Vagina (tissue), 2 donors: ENCODE measurements around the gene APPBP2. TPM values are rescaled to one million over a fixed set of nuclear protein-coding genes. Genes with fewer than 3 reads are reported as not detected.

Source experiments
- DNase-seq, 2 donors: peaks; one replicate each; pipeline ENCODE4 v3.0.0-alpha.2; 2017; ENCODE audit errors: extremely low spot score in 2 of 2
- H3K27ac ChIP-seq: fragments of 200-600 bp; sonication (generic); one replicate; pipeline ENCODE4 v1.5.1; 2019
- H3K27me3 ChIP-seq: fragments of 200-600 bp; sonication (generic); one replicate; pipeline ENCODE4 v1.5.1; 2019
- H3K36me3 ChIP-seq, 2 donors: fragments of 200-600 bp; sonication (generic); one replicate each; pipeline ENCODE4 v1.5.1; 2017 to 2019
- H3K4me1 ChIP-seq: fragments of 200-600 bp; sonication (generic); one replicate; pipeline ENCODE4 v1.5.1; 2019
- H3K4me3 ChIP-seq, 2 donors: fragments of 200-600 bp; sonication (generic); 1 replicate in 1 of 2; 2 replicates in 1 of 2; pipeline ENCODE4 v1.5.1; 2016 to 2019
- H3K9me3 ChIP-seq: fragments of 200-600 bp; sonication (generic); one replicate; pipeline ENCODE4 v1.5.1; 2019
- POLR2A ChIP-seq, 2 donors: fragments of 450-650 bp; IDR thresholded peaks; one replicate each; pipeline ENCODE4 v1.6.1; 2017; ENCODE audit warnings: antibody characterized with exemption in 2 of 2, mild to moderate bottlenecking in 2 of 2, moderate library complexity in 2 of 2
- POLR2AphosphoS5 ChIP-seq, 2 donors: sonication (generic); formaldehyde crosslinking; IDR thresholded peaks; one replicate each; pipeline ENCODE4 v1.9.0; 2017; ENCODE audit warnings: antibody characterized with exemption in 2 of 2, mild to moderate bottlenecking in 2 of 2, low read depth in 1 of 2; ENCODE audit not compliant: insufficient read depth in 1 of 2
- intact Hi-C: fragments of 100-400 bp; cut with DNase I; formaldehyde crosslinking; loops from one replicate; pipeline ENCODE4 v1.15.1; 2023
- total RNA-seq: library from RNA; depleted of rRNA; stranded (reverse); fragments of >200 nt; gene quantifications from one replicate; pipeline ENCODE4 v1.2.3, GENCODE V29; 2016
- TF ChIP-seq, protein P1 (sequence below), 3 experiments: fragments of 450-650 bp in 2 of 3; fragments of 200-600 bp in 1 of 3; sonication (generic) in 1 of 3; IDR thresholded peaks; one replicate each; pipeline ENCODE4 v1.5.1; 2017 to 2019; ENCODE audit warnings: antibody characterized with exemption in 3 of 3, mild to moderate bottlenecking in 2 of 3, moderate library complexity in 2 of 3

Gene APPBP2
- total RNA-seq, 1 donor from 2014 or later, result 23.6 TPM

DNA sequence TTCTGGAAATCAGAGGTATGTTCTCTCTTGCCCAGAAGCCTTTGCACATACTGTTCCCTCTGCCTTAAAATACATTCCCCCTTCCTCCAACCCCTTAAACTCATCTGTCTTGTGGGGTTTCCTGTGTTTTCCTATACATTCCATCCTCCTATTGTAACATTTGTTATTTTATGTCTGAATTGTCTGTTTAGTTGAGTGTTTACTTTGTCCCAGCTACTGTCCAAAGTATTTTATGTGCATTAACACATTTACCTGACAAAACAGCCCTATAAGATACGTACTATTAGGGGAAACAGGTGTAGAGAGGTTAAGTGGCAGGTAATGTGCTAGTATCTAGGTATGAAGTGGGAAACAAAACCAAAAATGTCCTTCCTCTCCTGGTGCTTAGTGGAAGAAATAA is 61.7 kb downstream of the APPBP2 start:
- intact Hi-C loops, result no loop called here
- Histone ChIP-seq H3K27ac (no peak overlapping the region), H3K27me3 (no peaks in the 10 kb centered on the region), H3K36me3 (peaks cover 0 to 47% of the 10 kb centered on the region in 2 donors), H3K9me3 (no peaks in the 10 kb centered on the region), H3K4me1 (no peaks in the 10 kb centered on the region), H3K4me3 (no peak overlapping the region)
- no peak for DNase-seq
- TF ChIP-seq POLR2A (IDR thresholded peaks at IDR 0.05) (no peak), POLR2AphosphoS5 (IDR thresholded peaks at IDR 0.05; ENCODE audit: insufficient read depth in 1 of 2, low read depth in 1 of 2) (no peak)
- TF ChIP-seq, protein P1, sequence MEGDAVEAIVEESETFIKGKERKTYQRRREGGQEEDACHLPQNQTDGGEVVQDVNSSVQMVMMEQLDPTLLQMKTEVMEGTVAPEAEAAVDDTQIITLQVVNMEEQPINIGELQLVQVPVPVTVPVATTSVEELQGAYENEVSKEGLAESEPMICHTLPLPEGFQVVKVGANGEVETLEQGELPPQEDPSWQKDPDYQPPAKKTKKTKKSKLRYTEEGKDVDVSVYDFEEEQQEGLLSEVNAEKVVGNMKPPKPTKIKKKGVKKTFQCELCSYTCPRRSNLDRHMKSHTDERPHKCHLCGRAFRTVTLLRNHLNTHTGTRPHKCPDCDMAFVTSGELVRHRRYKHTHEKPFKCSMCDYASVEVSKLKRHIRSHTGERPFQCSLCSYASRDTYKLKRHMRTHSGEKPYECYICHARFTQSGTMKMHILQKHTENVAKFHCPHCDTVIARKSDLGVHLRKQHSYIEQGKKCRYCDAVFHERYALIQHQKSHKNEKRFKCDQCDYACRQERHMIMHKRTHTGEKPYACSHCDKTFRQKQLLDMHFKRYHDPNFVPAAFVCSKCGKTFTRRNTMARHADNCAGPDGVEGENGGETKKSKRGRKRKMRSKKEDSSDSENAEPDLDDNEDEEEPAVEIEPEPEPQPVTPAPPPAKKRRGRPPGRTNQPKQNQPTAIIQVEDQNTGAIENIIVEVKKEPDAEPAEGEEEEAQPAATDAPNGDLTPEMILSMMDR (IDR thresholded peaks at IDR 0.05), result no peak

DNA sequence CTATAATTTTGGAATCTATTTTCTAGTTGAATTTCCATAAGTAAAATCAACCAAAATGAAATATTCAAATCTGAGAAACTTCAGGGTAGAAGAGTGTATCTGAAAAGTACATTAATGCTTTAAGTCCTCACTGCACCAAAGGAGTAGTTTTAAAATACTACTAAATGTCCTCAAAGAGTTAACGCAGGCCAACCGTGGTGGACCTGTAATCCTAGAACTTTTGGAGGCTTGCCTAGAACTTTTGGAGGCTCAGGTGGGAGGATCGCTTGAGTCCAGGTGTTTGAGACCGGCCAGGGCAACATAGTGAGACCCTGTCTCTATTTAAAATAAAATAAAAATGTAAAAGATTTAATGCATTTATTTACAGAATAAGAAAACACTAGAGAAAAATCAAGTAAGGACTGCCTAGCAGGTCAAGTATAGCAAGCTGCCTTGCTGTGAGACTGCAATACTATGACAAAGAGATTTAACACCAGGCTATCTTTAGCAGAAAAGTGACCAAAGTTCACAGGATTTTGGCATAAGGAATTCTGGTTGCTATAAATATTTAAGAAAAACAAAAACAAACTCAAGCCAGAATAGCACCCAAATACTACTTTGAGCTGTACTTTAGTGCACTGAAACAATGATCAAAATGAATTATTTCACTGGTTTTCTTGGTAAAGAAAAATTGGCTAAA is 62.7 kb downstream of the APPBP2 start:
- no peak for TF ChIP-seq POLR2AphosphoS5 (IDR thresholded peaks at IDR 0.05; ENCODE audit: insufficient read depth in 1 of 2, low read depth in 1 of 2)
- TF ChIP-seq, protein P1 (IDR thresholded peaks at IDR 0.05), result no peak
- no peak for TF ChIP-seq POLR2A (IDR thresholded peaks at IDR 0.05)
- Histone ChIP-seq H3K27me3 (no peaks in the 10 kb centered on the region), H3K36me3 (peaks cover 0 to 47% of the 10 kb centered on the region in 2 donors), H3K9me3 (no peaks in the 10 kb centered on the region), H3K4me3 (no peak overlapping the region), H3K4me1 (no peaks in the 10 kb centered on the region), H3K27ac (no peak overlapping the region)
- DNase-seq, result no peak
- intact Hi-C loops, result no loop called here

DNA sequence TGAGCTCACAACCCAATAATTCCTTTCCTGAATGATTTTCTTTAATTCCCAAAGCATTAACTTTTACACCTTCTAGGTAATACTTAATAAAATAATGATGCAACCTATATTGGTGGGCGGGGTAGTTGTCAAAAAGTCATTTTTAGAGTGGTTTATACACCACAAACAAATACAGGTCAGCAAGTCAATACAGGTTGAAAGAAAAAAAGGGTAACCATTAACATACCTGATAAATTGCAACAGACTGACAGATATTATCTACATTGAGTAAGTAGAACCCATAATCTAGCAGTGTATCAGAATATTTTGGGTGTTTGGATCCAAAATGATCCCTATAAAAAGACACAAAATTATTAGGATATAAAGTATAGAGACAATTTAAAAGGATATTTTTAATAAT is 64.5 kb downstream of the APPBP2 start:
- DNase-seq, result no peak
- H3K9me3 ChIP-seq, result no peaks in the 10 kb centered on the region
- intact Hi-C loops, result no loop called here
- no peak overlapping the region for H3K4me3 ChIP-seq
- H3K4me1 ChIP-seq, result no peaks in the 10 kb centered on the region
- no peak overlapping the region for H3K27ac ChIP-seq
- TF ChIP-seq, protein P1 (IDR thresholded peaks at IDR 0.05), result no peak
- TF ChIP-seq POLR2A (IDR thresholded peaks at IDR 0.05) (no peak), POLR2AphosphoS5 (IDR thresholded peaks at IDR 0.05; ENCODE audit: insufficient read depth in 1 of 2, low read depth in 1 of 2) (no peak)
- H3K36me3 ChIP-seq, result peaks cover 0 to 59% of the 10 kb centered on the region in 2 donors
- H3K27me3 ChIP-seq, result no peaks in the 10 kb centered on the region

DNA sequence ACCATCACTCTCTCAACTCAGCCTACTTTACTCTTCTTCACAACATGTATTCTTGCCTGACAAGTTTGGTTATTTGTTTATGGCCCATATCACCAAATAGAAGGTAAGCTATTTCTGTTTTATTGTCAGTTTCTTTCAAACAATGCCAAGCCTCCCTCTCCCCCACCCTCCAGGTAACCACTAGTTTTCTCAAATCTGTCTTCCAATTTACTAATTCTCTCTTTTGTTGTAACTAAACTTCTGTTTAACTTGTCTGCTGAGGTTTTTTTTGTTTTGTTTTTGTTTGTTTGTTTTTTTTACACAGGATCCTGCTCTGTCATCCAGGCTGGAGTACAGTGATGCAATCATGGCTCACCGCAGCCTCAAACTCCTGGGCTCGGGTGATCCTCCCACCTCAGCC is 68.9 kb downstream of the APPBP2 start:
- no peak overlapping the region for H3K4me3 ChIP-seq
- H3K27ac ChIP-seq, result no peak overlapping the region
- DNase-seq, result no peak
- intact Hi-C loops, result no loop called here
- no peaks in the 10 kb centered on the region for H3K27me3 ChIP-seq
- H3K36me3 ChIP-seq, result peaks cover 0 to 48% of the 10 kb centered on the region in 2 donors
- TF ChIP-seq POLR2AphosphoS5 (IDR thresholded peaks at IDR 0.05; ENCODE audit: insufficient read depth in 1 of 2, low read depth in 1 of 2) (no peak), POLR2A (IDR thresholded peaks at IDR 0.05) (no peak)
- TF ChIP-seq, protein P1 (IDR thresholded peaks at IDR 0.05), result no peak
- no peaks in the 10 kb centered on the region for H3K4me1 ChIP-seq
- H3K9me3 ChIP-seq, result no peaks in the 10 kb centered on the region

DNA sequence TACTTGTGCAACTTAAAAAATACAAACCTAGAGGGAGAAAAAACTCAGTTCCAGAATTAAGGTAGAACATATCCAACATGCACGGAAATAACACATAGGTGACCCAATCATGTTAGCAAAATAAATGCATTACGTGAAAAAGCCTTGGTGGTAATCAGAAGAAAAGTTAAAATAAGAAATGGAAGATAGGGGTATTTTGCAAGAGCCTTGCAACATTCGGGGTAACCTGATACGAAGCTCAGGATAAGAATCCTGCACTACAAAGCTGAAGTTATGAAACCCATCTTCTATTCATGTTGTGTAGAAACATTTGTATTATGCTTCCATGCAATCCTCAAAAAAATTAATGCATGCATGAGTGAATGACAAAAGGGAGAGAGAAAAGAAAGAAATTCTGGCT is 70.7 kb downstream of the APPBP2 start:
- Histone ChIP-seq H3K4me3 (no peak overlapping the region), H3K9me3 (no peaks in the 10 kb centered on the region), H3K27me3 (no peaks in the 10 kb centered on the region), H3K4me1 (no peaks in the 10 kb centered on the region), H3K27ac (no peak overlapping the region), H3K36me3 (peaks cover 0 to 47% of the 10 kb centered on the region in 2 donors)
- intact Hi-C loops, result no loop called here
- DNase-seq, result no peak
- TF ChIP-seq POLR2AphosphoS5 (IDR thresholded peaks at IDR 0.05; ENCODE audit: insufficient read depth in 1 of 2, low read depth in 1 of 2), result no peak
- TF ChIP-seq POLR2A (IDR thresholded peaks at IDR 0.05), result no peak
- TF ChIP-seq, protein P1 (IDR thresholded peaks at IDR 0.05), result no peak
